Kidney (tissue), 14 donors: Measurements from ENCODE around the gene PLXNA2. TPM values are rescaled to one million over a fixed set of nuclear protein-coding genes. Genes with fewer than 3 reads are reported as not detected.

ENCODE experiments used
- DNase-seq, 5 donors: peaks; one replicate each; pipeline ENCODE4 v3.0.0-alpha.2; 2013 to 2020
- FAIRE-seq: peaks from 2 replicates; lab custom pipeline; 2012; peaks lifted over from hg19 to GRCh38; lab: Jason Lieb, UNC
- H3K27ac ChIP-seq, 2 donors: one replicate each; pipeline ENCODE4 v1.7.0; 2013; ENCODE audit warnings: low read depth in 2 of 2, low read length in 2 of 2, inconsistent platforms in 1 of 2
- H3K27me3 ChIP-seq: one replicate; pipeline ENCODE4 v1.7.1; 2013; ENCODE audit warnings: low read length, inconsistent platforms; ENCODE audit not compliant: control insufficient read depth, insufficient read depth
- H3K36me3 ChIP-seq, 3 donors: one replicate each; pipeline versions ENCODE4 v1.7.0 to v1.7.1; 2013; ENCODE audit warnings: low read length in 3 of 3, control low read depth in 1 of 3, inconsistent platforms in 1 of 3; ENCODE audit not compliant: insufficient read depth in 3 of 3, control insufficient read depth in 2 of 3
- H3K4me1 ChIP-seq, 3 donors: one replicate each; pipeline versions ENCODE4 v1.7.0 to v1.7.1; 2013; ENCODE audit warnings: low read length in 3 of 3, inconsistent platforms in 1 of 3, low read depth in 1 of 3; ENCODE audit not compliant: control insufficient read depth in 2 of 3, insufficient read depth in 2 of 3
- H3K4me3 ChIP-seq, 3 donors: one replicate each; pipeline versions ENCODE4 v1.7.0 to v1.8.1; 2013; ENCODE audit warnings: low read length in 3 of 3, control low read depth in 1 of 3, inconsistent platforms in 1 of 3
- H3K9ac ChIP-seq, 3 donors: one replicate each; pipeline versions ENCODE4 v1.7.0 to v1.7.1; 2013; ENCODE audit warnings: low read length in 3 of 3, control low read depth in 1 of 3, inconsistent platforms in 1 of 3
- H3K9me3 ChIP-seq, 3 donors: one replicate each; pipeline versions ENCODE4 v1.7.0 to v1.7.1; 2013; ENCODE audit warnings: low read length in 3 of 3, control low read depth in 1 of 3, inconsistent platforms in 1 of 3; ENCODE audit not compliant: control insufficient read depth in 2 of 3, insufficient read depth in 1 of 3
- CTCF ChIP-seq: IDR thresholded peaks from 3 replicates; pipeline ENCODE4 v1.5.1; 2012; ENCODE audit warnings: mild to moderate bottlenecking, moderate library complexity, borderline replicate concordance; ENCODE audit not compliant: insufficient read depth; ENCODE audit errors: extremely low read depth
- intact Hi-C: fragments of 100-400 bp; cut with DNase I; formaldehyde crosslinking; loops from one replicate; pipeline ENCODE4 v1.11.1; 2022
- polyA plus RNA-seq: library from polyadenylated mRNA; stranded (reverse); fragments of 350-450 nt; fragmentation: Illumina TruSeq; extraction: RNeasy Lipid Tissue Mini Kit (QIAGEN cat#74804); gene quantifications from one replicate; pipeline ENCODE4 v1.2.3, GENCODE V29; 2014; ENCODE audit warnings: low read depth, low replicate concordance; ENCODE audit not compliant: insufficient read depth
- total RNA-seq: library from RNA; stranded (reverse); fragmentation: NEBNext Ultra II Directional; extraction: Animal tissue kit (Norgen Biotek cat#: 25700); gene quantifications from one replicate; pipeline ENCODE4 v1.2.1, GENCODE V29; 2021
- donor health status: control.
- donor health status: control.
- donor health status: control.
- donor health status: control.
- donor health status: control.
- donor health status: DM: yes; HTN: yes; CAD: no.
- donor health status: Normal renal cell carcinoma (clear cell type).

PLXNA2 gene
- total and polyA plus RNA-seq, 2 donors from 2014 or later = 2.4 to 27.9 TPM

DNA sequence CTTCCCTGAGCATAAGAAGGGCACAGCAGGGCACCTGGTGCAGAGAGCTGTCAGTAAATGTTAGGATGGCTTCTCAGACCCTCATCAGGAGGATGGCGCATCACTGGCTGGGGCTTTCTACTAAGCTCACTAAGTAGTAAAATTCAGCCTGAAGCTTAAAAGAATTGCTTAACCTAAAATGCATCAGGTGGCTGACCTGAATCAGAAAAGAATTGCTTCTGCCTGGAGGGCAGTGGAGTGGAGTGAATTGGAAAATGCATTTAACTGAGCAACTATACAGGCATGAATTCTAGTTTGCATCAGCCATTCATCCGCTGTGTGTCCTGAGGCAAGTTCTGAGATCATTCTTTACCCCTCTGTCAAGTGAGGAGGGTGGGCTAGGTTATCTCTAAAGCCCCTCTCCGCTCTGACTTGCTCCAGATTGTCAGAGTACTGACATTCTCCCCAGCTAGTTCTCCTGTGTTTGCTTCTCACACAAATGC lies 191.2 kb downstream of the PLXNA2 start:
- DNase-seq = no peak
- FAIRE-seq = no peak
- Histone ChIP-seq H3K36me3 (peaks cover 0 to 9% (median 0%) of the 10 kb centered on the region in 3 donors), H3K4me3 (no peak overlapping the region), H3K4me1 (peaks cover 0 to 16% (median 10%) of the 10 kb centered on the region in 3 donors), H3K9me3 (no peaks in the 10 kb centered on the region), H3K27me3 (no peaks in the 10 kb centered on the region), H3K9ac (no peak overlapping the region), H3K27ac (no peak overlapping the region)
- intact Hi-C loops = no loop called here
- TF ChIP-seq CTCF = no peak

GRCh38 chr1:208052135-208052534 lies 192.0 kb downstream of the PLXNA2 start:
- no peak for DNase-seq
- intact Hi-C loops = no loop called here
- H3K9ac ChIP-seq = no peak overlapping the region
- no peak overlapping the region for H3K4me3 ChIP-seq
- peaks cover 0 to 15% (median 14%) of the 10 kb centered on the region in 3 donors for H3K4me1 ChIP-seq
- no peak overlapping the region for H3K27ac ChIP-seq
- H3K36me3 ChIP-seq = peaks cover 0 to 9% (median 0%) of the 10 kb centered on the region in 3 donors
- no peak for TF ChIP-seq CTCF
- no peaks in the 10 kb centered on the region for H3K9me3 ChIP-seq
- FAIRE-seq = no peak
- no peaks in the 10 kb centered on the region for H3K27me3 ChIP-seq

DNA sequence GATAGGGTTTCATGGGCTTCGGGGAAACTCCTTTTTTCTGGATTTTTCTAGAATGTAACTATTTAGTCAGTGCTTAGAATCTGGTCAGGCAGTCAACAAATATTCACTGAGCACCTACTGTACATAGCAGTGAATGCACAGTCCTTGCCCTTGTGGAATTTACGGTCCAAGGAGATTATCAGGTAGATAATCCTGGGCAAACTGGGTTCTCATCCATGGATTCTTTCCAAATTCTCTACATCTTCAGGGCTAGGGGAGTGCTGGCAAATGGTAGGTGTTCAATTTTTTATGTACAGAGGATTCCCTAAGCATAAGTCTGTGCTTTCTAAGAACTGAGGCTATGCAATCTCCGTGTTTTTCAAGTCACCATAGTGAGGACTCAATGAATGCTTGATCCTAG lies 192.5 kb downstream of the PLXNA2 start:
- Histone ChIP-seq H3K27me3 (no peaks in the 10 kb centered on the region), H3K9ac (no peak overlapping the region), H3K4me3 (no peak overlapping the region), H3K9me3 (no peaks in the 10 kb centered on the region), H3K36me3 (peaks cover 0 to 9% (median 0%) of the 10 kb centered on the region in 3 donors), H3K4me1 (peaks cover 0 to 16% (median 13%) of the 10 kb centered on the region in 3 donors), H3K27ac (no peak overlapping the region)
- no peak for TF ChIP-seq CTCF
- intact Hi-C loops = no loop called here
- FAIRE-seq = no peak
- no peak for DNase-seq

GRCh38 chr1:208048904-208049303 lies 195.3 kb downstream of the PLXNA2 start:
- Histone ChIP-seq H3K36me3 (peaks cover 2 to 17% (median 7%) of the 10 kb centered on the region in 3 donors), H3K27ac (no peak overlapping the region), H3K27me3 (no peaks in the 10 kb centered on the region), H3K9ac (no peak overlapping the region), H3K4me1 (peaks cover 0 to 32% (median 28%) of the 10 kb centered on the region in 3 donors), H3K4me3 (no peak overlapping the region), H3K9me3 (no peaks in the 10 kb centered on the region)
- intact Hi-C loops = no loop called here
- FAIRE-seq (no peak), DNase-seq (no peak)
- TF ChIP-seq CTCF = no peak
